SK-N-SH treated with all-trans-retinoic acid at 6 μM for 48 hours (cell line): Measurements from ENCODE around the gene EDARADD.

Experiments used
- ESRRG ChIP-seq: fragments of 250-450 bp; sonication (Bioruptor Pico); IDR thresholded peaks from 2 replicates; pipeline ENCODE4 v1.6.1; 2021; ENCODE audit warnings: mild to moderate bottlenecking
- TF ChIP-seq, protein P1 (sequence below): fragments of 250-450 bp; sonication (Bioruptor Pico); IDR thresholded peaks from 2 replicates; pipeline ENCODE4 v1.5.0; 2020; ENCODE audit warnings: mild to moderate bottlenecking, moderate library complexity
- TF ChIP-seq, protein P2 (sequence below): fragments of 250-450 bp; sonication (Bioruptor Pico); IDR thresholded peaks from 2 replicates; pipeline ENCODE4 v1.8.0; 2020; ENCODE audit warnings: mild to moderate bottlenecking, moderate library complexity, borderline replicate concordance

DNA sequence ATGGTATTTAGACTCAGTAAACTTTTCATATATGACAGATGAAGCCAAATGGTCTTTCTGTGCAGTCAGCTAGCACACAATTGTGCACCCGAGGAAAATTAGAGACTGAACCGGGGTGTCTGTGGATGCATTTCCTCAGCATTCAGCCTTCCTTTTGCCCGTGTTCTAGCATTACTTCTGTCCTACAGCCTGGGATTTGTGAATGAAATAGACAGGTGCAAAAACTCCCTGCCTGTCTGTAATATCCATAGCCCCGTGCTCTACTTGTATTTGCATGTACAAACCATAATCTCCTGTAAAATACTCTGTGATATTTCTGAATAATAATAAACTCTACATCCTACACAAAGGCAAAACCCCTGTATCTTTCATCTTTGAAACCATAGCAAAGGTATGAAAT, 64.9 kb downstream of the EDARADD start:
- TF ChIP-seq, protein P1, sequence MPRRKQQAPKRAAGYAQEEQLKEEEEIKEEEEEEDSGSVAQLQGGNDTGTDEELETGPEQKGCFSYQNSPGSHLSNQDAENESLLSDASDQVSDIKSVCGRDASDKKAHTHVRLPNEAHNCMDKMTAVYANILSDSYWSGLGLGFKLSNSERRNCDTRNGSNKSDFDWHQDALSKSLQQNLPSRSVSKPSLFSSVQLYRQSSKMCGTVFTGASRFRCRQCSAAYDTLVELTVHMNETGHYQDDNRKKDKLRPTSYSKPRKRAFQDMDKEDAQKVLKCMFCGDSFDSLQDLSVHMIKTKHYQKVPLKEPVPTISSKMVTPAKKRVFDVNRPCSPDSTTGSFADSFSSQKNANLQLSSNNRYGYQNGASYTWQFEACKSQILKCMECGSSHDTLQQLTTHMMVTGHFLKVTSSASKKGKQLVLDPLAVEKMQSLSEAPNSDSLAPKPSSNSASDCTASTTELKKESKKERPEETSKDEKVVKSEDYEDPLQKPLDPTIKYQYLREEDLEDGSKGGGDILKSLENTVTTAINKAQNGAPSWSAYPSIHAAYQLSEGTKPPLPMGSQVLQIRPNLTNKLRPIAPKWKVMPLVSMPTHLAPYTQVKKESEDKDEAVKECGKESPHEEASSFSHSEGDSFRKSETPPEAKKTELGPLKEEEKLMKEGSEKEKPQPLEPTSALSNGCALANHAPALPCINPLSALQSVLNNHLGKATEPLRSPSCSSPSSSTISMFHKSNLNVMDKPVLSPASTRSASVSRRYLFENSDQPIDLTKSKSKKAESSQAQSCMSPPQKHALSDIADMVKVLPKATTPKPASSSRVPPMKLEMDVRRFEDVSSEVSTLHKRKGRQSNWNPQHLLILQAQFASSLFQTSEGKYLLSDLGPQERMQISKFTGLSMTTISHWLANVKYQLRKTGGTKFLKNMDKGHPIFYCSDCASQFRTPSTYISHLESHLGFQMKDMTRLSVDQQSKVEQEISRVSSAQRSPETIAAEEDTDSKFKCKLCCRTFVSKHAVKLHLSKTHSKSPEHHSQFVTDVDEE (CRISPR knock-in tag) = no peak
- TF ChIP-seq, protein P2, sequence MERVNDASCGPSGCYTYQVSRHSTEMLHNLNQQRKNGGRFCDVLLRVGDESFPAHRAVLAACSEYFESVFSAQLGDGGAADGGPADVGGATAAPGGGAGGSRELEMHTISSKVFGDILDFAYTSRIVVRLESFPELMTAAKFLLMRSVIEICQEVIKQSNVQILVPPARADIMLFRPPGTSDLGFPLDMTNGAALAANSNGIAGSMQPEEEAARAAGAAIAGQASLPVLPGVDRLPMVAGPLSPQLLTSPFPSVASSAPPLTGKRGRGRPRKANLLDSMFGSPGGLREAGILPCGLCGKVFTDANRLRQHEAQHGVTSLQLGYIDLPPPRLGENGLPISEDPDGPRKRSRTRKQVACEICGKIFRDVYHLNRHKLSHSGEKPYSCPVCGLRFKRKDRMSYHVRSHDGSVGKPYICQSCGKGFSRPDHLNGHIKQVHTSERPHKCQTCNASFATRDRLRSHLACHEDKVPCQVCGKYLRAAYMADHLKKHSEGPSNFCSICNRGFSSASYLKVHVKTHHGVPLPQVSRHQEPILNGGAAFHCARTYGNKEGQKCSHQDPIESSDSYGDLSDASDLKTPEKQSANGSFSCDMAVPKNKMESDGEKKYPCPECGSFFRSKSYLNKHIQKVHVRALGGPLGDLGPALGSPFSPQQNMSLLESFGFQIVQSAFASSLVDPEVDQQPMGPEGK (CRISPR knock-in tag) = no peak
- TF ChIP-seq ESRRG (CRISPR knock-in tag) = no peak
